WI38 (cell line): Measurements from ENCODE around the gene ARHGAP4.

Experiments used
- H3K4me3 ChIP-seq: 2 replicates; pipeline ENCODE4 v1.5.1; 2011; ENCODE audit warnings: low read depth, mild to moderate bottlenecking, control low read depth, low read length
- TF ChIP-seq, protein P1 (sequence below): IDR thresholded peaks from 2 replicates; pipeline ENCODE4 v1.5.1; 2012; ENCODE audit warnings: low read depth, mild to moderate bottlenecking, control low read depth, low read length

Gene ARHGAP4

GRCh38 chrX:153864101-153864500 is 62.0 kb downstream of the ARHGAP4 start:
- TF ChIP-seq, protein P1, sequence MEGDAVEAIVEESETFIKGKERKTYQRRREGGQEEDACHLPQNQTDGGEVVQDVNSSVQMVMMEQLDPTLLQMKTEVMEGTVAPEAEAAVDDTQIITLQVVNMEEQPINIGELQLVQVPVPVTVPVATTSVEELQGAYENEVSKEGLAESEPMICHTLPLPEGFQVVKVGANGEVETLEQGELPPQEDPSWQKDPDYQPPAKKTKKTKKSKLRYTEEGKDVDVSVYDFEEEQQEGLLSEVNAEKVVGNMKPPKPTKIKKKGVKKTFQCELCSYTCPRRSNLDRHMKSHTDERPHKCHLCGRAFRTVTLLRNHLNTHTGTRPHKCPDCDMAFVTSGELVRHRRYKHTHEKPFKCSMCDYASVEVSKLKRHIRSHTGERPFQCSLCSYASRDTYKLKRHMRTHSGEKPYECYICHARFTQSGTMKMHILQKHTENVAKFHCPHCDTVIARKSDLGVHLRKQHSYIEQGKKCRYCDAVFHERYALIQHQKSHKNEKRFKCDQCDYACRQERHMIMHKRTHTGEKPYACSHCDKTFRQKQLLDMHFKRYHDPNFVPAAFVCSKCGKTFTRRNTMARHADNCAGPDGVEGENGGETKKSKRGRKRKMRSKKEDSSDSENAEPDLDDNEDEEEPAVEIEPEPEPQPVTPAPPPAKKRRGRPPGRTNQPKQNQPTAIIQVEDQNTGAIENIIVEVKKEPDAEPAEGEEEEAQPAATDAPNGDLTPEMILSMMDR, result no peak
- H3K4me3 ChIP-seq, result no peak overlapping the region

GRCh38 chrX:153863251-153863991 is 62.6 kb downstream of the ARHGAP4 start:
- H3K4me3 ChIP-seq, result no peak overlapping the region
- TF ChIP-seq, protein P1, result no peak

- TF ChIP-seq, protein P1, result no peak
- no peak overlapping the region for H3K4me3 ChIP-seq
These were observed 63.5 kb downstream of the ARHGAP4 start for GRCh38 chrX:153862369-153863250.

GRCh38 chrX:153861733-153862310 is 64.2 kb downstream of the ARHGAP4 start:
- H3K4me3 ChIP-seq, result no peak overlapping the region
- TF ChIP-seq, protein P1, result no peak

GRCh38 chrX:153861151-153861550 is 64.9 kb downstream of the ARHGAP4 start:
- TF ChIP-seq, protein P1, result no peak
- H3K4me3 ChIP-seq, result no peak overlapping the region
